Liver (tissue), 9 donors: ENCODE data around the gene TBC1D5. TPM values are rescaled to one million over a fixed set of nuclear protein-coding genes. Genes with fewer than 3 reads are reported as not detected.

Source experiments
- DNase-seq: peaks from one replicate; pipeline ENCODE4 v3.0.0-alpha.2; 2017; ENCODE audit warnings: low spot score
- H3K27ac ChIP-seq, 2 donors: one replicate each; pipeline ENCODE4 v1.7.0; 2013; ENCODE audit warnings: inconsistent platforms in 2 of 2, low read length in 2 of 2, control low read depth in 1 of 2, low read depth in 1 of 2, mild to moderate bottlenecking in 1 of 2
- H3K27me3 ChIP-seq, 4 donors: one replicate each; pipeline versions ENCODE4 v1.6.1 to v1.7.0; 2013; ENCODE audit warnings: low read length in 3 of 4, inconsistent platforms in 1 of 4, mild to moderate bottlenecking in 1 of 4, moderate library complexity in 1 of 4; ENCODE audit not compliant: control insufficient read depth in 4 of 4, insufficient read depth in 4 of 4
- H3K36me3 ChIP-seq, 4 donors: one replicate each; pipeline versions ENCODE4 v1.6.1 to v1.7.0; 2013; ENCODE audit warnings: low read length in 3 of 4, mild to moderate bottlenecking in 3 of 4, low read depth in 1 of 4, moderate library complexity in 1 of 4; ENCODE audit not compliant: control insufficient read depth in 4 of 4, insufficient read depth in 3 of 4
- H3K4me1 ChIP-seq, 4 donors: one replicate each; pipeline versions ENCODE4 v1.6.1 to v1.7.0; 2013; ENCODE audit warnings: low read length in 3 of 4, mild to moderate bottlenecking in 3 of 4, moderate library complexity in 1 of 4; ENCODE audit not compliant: control insufficient read depth in 4 of 4, insufficient read depth in 4 of 4
- H3K4me3 ChIP-seq, 3 donors: one replicate each; pipeline versions ENCODE4 v1.6.1 to v1.7.0; 2013; ENCODE audit warnings: low read length in 3 of 3, control low read depth in 1 of 3, low read depth in 1 of 3, mild to moderate bottlenecking in 1 of 3
- H3K9ac ChIP-seq, 2 donors: one replicate each; pipeline ENCODE4 v1.7.0; 2013; ENCODE audit warnings: low read length in 2 of 2, mild to moderate bottlenecking in 2 of 2, moderate library complexity in 2 of 2, control low read depth in 1 of 2, low read depth in 1 of 2
- H3K9me3 ChIP-seq, 4 donors: one replicate each; pipeline versions ENCODE4 v1.6.1 to v1.7.0; 2013; ENCODE audit warnings: low read length in 3 of 4; ENCODE audit not compliant: control insufficient read depth in 4 of 4
- ATF3 ChIP-seq: IDR thresholded peaks from 2 replicates; pipeline ENCODE4 v1.6.1; 2016; ENCODE audit warnings: antibody characterized with exemption
- EGR1 ChIP-seq, 2 donors: IDR thresholded peaks; 2 replicates each; pipeline ENCODE4 v1.6.1; 2016 to 2018; ENCODE audit warnings: antibody characterized with exemption in 2 of 2, low read depth in 2 of 2
- FOXA1 ChIP-seq: IDR thresholded peaks from 2 replicates; pipeline ENCODE4 v1.6.1; 2016; ENCODE audit warnings: antibody characterized with exemption
- FOXA2 ChIP-seq: IDR thresholded peaks from 2 replicates; pipeline ENCODE4 v1.6.1; 2016; ENCODE audit warnings: antibody characterized with exemption
- GABPA ChIP-seq, 2 donors: IDR thresholded peaks in 1 of 2; conservative IDR thresholded peaks in 1 of 2; 2 replicates each; pipeline ENCODE4 v1.6.1; 2016; ENCODE audit warnings: antibody characterized with exemption in 2 of 2, mild to moderate bottlenecking in 1 of 2, moderate library complexity in 1 of 2
- JUND ChIP-seq, 2 donors: IDR thresholded peaks; 2 replicates each; pipeline ENCODE4 v1.6.1; 2016; ENCODE audit warnings: antibody characterized with exemption in 2 of 2
- MAX ChIP-seq: IDR thresholded peaks from 2 replicates; pipeline ENCODE4 v1.6.1; 2016; ENCODE audit warnings: antibody characterized with exemption
- NR2F2 ChIP-seq: IDR thresholded peaks from 2 replicates; pipeline ENCODE4 v1.6.1; 2016; ENCODE audit warnings: antibody characterized with exemption
- RAD21 ChIP-seq, 2 donors: IDR thresholded peaks; 2 replicates each; pipeline ENCODE4 v1.6.1; 2016; ENCODE audit warnings: antibody characterized with exemption in 2 of 2, mild to moderate bottlenecking in 2 of 2
- REST ChIP-seq: IDR thresholded peaks from 2 replicates; pipeline ENCODE4 v1.6.1; 2016; ENCODE audit warnings: antibody characterized with exemption, mild to moderate bottlenecking
- RXRA ChIP-seq, 2 donors: IDR thresholded peaks; 2 replicates each; pipeline ENCODE4 v1.6.1; 2017 to 2018; ENCODE audit warnings: antibody characterized with exemption in 2 of 2, mild to moderate bottlenecking in 1 of 2
- TAF1 ChIP-seq: conservative IDR thresholded peaks from 2 replicates; pipeline ENCODE4 v1.6.1; 2016; ENCODE audit warnings: antibody characterized with exemption, mild to moderate bottlenecking
- YY1 ChIP-seq: IDR thresholded peaks from 2 replicates; pipeline ENCODE4 v1.6.1; 2016; ENCODE audit warnings: antibody characterized with exemption, mild to moderate bottlenecking
- WGBS: extraction: QIAGEN DNeasy Blood & Tissue Kit; methylation state at CpG from one replicate; pipeline ENCODE4 v1.1.7; 2013; 5-methylcytosine and 5-hydroxymethylcytosine counted together
- polyA plus RNA-seq, 2 donors: library from polyadenylated mRNA; stranded (reverse) in 1 of 2; unstranded in 1 of 2; fragments of 200-250 nt in 1 of 2; fragments of >200 nt in 1 of 2; fragmentation: Nextera tagmentation in 1 of 2; extraction: Ambion mirVana in 1 of 2; gene quantifications; one replicate each; pipeline versions ENCODE4 v1.2.1 to v1.2.3, GENCODE V29; 2013 to 2015
- total RNA-seq, 2 donors: library from RNA; depleted of rRNA; stranded (reverse); fragments of >200 nt; gene quantifications; one replicate each; pipeline ENCODE4 v1.2.3, GENCODE V29; 2014
- TF ChIP-seq, protein P1 (sequence below): fragments of 150-350 bp; IDR thresholded peaks from 2 replicates; pipeline ENCODE4 v1.5.1; 2017; ENCODE audit warnings: improper control_type of control experiment, low read depth, low read length; ENCODE audit not compliant: missing input control
- donor health status: healthy.
- donor health status: healthy.
- donor health status: healthy.
- donor health status: healthy.
- donor health status: healthy.

TBC1D5 gene
- total and polyA plus RNA-seq, 4 donors: 9.1 to 45.6 (median 25.6) TPM

GRCh38 chr3:17550624-17551023 lies 191.8 kb downstream of the TBC1D5 start:
- Histone ChIP-seq H3K4me3 (no peak overlapping the region), H3K27me3 (no peaks in the 10 kb centered on the region), H3K9me3 (no peaks in the 10 kb centered on the region), H3K4me1 (peaks cover 0 to 2% (median 0%) of the 10 kb centered on the region in 4 donors), H3K9ac (no peak overlapping the region), H3K27ac (no peak overlapping the region), H3K36me3 (no peaks in the 10 kb centered on the region)
- TF ChIP-seq RAD21 (IDR thresholded peaks at IDR 0.05): no peak
- TF ChIP-seq FOXA2: no peak
- TF ChIP-seq EGR1 (IDR thresholded peaks at IDR 0.05; ENCODE audit: low read depth in 2 of 2): no peak
- no peak for TF ChIP-seq ATF3
- TF ChIP-seq FOXA1: no peak
- no peak for TF ChIP-seq YY1
- no peak for TF ChIP-seq TAF1
- TF ChIP-seq NR2F2: no peak
- TF ChIP-seq MAX: no peak
- no peak for TF ChIP-seq REST
- no peak for TF ChIP-seq GABPA (IDR thresholded peaks at IDR 0.05 in 1 of 2, conservative IDR thresholded peaks at IDR 0.05 in 1 of 2)
- no peak for TF ChIP-seq JUND (IDR thresholded peaks at IDR 0.05)
- no peak for DNase-seq

DNA sequence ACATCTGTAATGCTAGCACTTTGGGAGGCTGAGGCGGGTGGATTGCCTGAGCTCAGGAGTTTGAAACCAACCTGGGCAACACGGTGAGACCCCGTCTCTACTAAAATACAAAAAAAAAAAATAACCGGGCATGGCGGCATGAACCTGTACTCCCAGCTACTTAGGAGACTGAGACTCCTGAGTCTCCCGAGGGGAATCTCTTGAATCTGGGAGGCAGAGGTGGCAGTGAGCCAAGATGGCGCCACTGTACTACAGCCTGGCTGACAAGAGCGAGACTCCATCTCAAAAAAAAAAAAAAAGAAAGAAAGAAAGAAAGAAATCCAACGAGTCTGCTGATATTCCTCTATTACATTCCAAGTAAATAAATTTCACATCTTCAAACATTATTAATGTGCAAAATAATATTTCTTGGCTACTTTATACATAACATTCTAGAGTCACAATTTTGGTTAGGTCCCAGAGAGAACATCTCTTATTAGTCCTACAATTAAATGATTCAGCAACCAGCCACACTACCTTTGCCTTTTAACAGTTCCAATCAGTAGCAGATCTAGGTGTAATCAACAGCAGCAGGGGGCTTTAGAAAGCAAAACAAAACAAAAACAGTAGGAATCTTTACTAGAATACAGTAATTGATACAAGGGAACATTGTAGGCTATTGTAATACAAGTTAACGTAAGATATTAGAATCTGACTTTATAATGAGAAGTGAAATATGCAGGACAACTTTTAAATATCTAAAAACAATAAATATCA lies 195.8 kb downstream of the TBC1D5 start:
- TF ChIP-seq EGR1 (IDR thresholded peaks at IDR 0.05; ENCODE audit: low read depth in 2 of 2) (no peak), RAD21 (IDR thresholded peaks at IDR 0.05) (no peak), NR2F2 (no peak), RXRA (IDR thresholded peaks at IDR 0.05) (no peak)
- TF ChIP-seq, protein P1, sequence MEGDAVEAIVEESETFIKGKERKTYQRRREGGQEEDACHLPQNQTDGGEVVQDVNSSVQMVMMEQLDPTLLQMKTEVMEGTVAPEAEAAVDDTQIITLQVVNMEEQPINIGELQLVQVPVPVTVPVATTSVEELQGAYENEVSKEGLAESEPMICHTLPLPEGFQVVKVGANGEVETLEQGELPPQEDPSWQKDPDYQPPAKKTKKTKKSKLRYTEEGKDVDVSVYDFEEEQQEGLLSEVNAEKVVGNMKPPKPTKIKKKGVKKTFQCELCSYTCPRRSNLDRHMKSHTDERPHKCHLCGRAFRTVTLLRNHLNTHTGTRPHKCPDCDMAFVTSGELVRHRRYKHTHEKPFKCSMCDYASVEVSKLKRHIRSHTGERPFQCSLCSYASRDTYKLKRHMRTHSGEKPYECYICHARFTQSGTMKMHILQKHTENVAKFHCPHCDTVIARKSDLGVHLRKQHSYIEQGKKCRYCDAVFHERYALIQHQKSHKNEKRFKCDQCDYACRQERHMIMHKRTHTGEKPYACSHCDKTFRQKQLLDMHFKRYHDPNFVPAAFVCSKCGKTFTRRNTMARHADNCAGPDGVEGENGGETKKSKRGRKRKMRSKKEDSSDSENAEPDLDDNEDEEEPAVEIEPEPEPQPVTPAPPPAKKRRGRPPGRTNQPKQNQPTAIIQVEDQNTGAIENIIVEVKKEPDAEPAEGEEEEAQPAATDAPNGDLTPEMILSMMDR: no peak
- WGBS: 95% methylated on average over 10 of the region's 10 CpGs
- Histone ChIP-seq H3K27ac (no peak overlapping the region), H3K9ac (no peak overlapping the region), H3K4me1 (peaks cover 0 to 2% (median 0%) of the 10 kb centered on the region in 4 donors), H3K9me3 (no peaks in the 10 kb centered on the region), H3K36me3 (peaks cover 0 to 4% (median 0%) of the 10 kb centered on the region in 4 donors), H3K4me3 (no peak overlapping the region), H3K27me3 (no peaks in the 10 kb centered on the region)
- DNase-seq: no peak
